ENCODE results near the gene CELSR1. TPM values are rescaled to one million over a fixed set of nuclear protein-coding genes. Genes with fewer than 3 reads are reported as not detected.

The CELSR1 gene
- total RNA-seq, 1 donor from 2014 or later = 32.9 TPM

DNA sequence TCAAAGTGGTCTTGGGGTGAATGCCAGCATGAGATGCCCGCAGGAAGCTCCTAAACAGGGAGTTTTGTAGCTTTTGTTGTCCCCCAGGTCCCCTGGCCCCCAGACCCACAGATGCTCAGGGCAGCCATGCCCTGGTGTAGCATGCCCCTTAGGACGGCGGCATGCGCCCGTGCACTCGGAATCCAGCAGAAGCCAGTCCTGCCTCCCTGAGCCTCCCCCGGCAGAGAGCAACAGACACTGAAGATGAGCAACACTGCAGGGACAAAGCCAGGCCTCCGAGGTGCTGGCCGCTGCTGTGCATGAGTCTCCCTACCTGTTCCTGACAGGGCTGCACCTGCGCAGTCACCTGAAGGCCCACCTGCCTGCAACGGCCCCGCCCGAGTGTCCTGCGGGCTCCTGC lies 142.8 kb downstream of the CELSR1 start:
- intact Hi-C loops (cut with DNase I) = no loop called here
- H3K4me1 ChIP-seq = no peaks in the 10 kb centered on the region
- peaks cover 0 to 7% of the 10 kb centered on the region in 2 donors for H3K36me3 ChIP-seq
- H3K4me3 ChIP-seq = no peak overlapping the region
- no peak for TF ChIP-seq POLR2AphosphoS5 (IDR thresholded peaks at IDR 0.05; ENCODE audit: insufficient read depth in 1 of 2, low read depth in 1 of 2)
- TF ChIP-seq POLR2A (IDR thresholded peaks at IDR 0.05) = no peak
- TF ChIP-seq, protein P1, sequence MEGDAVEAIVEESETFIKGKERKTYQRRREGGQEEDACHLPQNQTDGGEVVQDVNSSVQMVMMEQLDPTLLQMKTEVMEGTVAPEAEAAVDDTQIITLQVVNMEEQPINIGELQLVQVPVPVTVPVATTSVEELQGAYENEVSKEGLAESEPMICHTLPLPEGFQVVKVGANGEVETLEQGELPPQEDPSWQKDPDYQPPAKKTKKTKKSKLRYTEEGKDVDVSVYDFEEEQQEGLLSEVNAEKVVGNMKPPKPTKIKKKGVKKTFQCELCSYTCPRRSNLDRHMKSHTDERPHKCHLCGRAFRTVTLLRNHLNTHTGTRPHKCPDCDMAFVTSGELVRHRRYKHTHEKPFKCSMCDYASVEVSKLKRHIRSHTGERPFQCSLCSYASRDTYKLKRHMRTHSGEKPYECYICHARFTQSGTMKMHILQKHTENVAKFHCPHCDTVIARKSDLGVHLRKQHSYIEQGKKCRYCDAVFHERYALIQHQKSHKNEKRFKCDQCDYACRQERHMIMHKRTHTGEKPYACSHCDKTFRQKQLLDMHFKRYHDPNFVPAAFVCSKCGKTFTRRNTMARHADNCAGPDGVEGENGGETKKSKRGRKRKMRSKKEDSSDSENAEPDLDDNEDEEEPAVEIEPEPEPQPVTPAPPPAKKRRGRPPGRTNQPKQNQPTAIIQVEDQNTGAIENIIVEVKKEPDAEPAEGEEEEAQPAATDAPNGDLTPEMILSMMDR (IDR thresholded peaks at IDR 0.05) = no peak
- no peaks in the 10 kb centered on the region for H3K9me3 ChIP-seq
- H3K27ac ChIP-seq = no peak overlapping the region
- no peaks in the 10 kb centered on the region for H3K27me3 ChIP-seq
- no peak for DNase-seq (ENCODE audit: extremely low spot score in 2 of 2)

DNA sequence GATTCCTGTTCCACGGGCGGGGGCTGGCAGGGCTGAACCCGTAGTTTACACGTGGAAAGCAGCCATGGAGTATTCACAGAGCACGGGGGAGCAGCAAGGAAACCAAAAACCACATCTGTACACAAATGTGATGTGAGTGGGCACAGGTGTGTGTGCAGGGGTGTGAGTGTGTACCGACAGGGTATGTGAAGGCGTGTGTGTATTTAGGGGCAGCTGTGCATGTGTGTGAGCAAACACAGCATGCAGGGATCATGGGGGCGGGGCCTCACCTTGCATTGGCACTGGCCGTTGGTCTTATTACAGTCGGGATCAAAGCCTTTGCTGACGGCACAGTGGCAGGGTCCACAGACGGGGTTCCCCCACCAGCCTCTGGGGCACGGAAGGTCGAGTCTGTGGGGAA lies 143.5 kb downstream of the CELSR1 start:
- peaks cover 0 to 7% of the 10 kb centered on the region in 2 donors for H3K36me3 ChIP-seq

DNA sequence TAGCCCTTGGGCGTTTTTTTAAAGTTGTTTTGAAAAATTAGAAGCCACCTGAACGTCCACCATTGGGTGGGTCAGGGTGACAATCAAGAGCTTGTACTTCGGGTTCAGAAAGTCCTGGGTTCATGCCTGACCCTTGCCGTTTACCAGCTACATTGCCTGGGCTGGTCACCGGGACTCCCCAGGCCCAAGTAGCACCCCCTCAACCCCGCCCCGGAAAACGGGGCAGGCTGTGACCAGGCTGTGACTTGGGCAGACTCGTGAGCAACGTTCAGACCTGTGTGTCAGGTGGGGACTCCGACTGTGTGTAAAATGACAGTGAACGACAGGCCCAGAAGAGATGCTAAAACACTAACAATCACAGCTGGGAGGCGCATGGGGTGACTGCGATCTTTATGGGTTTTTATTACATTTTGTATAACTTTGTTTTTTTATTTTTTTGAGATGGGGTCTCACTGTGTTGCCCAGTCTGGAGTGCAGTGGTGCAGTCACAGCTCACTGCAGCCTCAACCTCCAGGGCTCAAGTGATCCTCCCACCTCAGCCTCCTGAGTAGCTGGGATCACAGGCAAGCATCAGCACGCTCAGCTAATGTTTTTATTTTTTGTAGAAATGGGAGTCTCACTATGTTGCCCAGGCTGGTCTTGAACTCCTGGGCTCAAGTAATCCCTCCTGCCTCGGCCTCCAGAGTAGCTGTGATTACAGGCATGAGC lies 145.1 kb downstream of the CELSR1 start:
- no peak overlapping the region for H3K27ac ChIP-seq
- no peaks in the 10 kb centered on the region for H3K27me3 ChIP-seq
- DNase-seq (ENCODE audit: extremely low spot score in 2 of 2) = no peak
- H3K9me3 ChIP-seq = no peaks in the 10 kb centered on the region
- intact Hi-C loops (cut with DNase I) = no loop called here
- H3K4me3 ChIP-seq = no peak overlapping the region
- H3K36me3 ChIP-seq = no peaks in the 10 kb centered on the region
- TF ChIP-seq POLR2A (IDR thresholded peaks at IDR 0.05) (no peak), POLR2AphosphoS5 (IDR thresholded peaks at IDR 0.05; ENCODE audit: insufficient read depth in 1 of 2, low read depth in 1 of 2) (no peak)
- TF ChIP-seq, protein P1 (IDR thresholded peaks at IDR 0.05) = no peak
- no peaks in the 10 kb centered on the region for H3K4me1 ChIP-seq

More for the DNA sequence above, 143.5 kb downstream of the CELSR1 start:
- Histone ChIP-seq H3K4me1 (no peaks in the 10 kb centered on the region), H3K9me3 (no peaks in the 10 kb centered on the region), H3K4me3 (no peak overlapping the region), H3K27ac (no peak overlapping the region), H3K27me3 (no peaks in the 10 kb centered on the region)
- TF ChIP-seq POLR2AphosphoS5 (IDR thresholded peaks at IDR 0.05; ENCODE audit: insufficient read depth in 1 of 2, low read depth in 1 of 2) (no peak), POLR2A (IDR thresholded peaks at IDR 0.05) (no peak)
- TF ChIP-seq, protein P1 (IDR thresholded peaks at IDR 0.05) = no peak
- no peak for DNase-seq (ENCODE audit: extremely low spot score in 2 of 2)
- intact Hi-C loops (cut with DNase I) = no loop called here

DNA sequence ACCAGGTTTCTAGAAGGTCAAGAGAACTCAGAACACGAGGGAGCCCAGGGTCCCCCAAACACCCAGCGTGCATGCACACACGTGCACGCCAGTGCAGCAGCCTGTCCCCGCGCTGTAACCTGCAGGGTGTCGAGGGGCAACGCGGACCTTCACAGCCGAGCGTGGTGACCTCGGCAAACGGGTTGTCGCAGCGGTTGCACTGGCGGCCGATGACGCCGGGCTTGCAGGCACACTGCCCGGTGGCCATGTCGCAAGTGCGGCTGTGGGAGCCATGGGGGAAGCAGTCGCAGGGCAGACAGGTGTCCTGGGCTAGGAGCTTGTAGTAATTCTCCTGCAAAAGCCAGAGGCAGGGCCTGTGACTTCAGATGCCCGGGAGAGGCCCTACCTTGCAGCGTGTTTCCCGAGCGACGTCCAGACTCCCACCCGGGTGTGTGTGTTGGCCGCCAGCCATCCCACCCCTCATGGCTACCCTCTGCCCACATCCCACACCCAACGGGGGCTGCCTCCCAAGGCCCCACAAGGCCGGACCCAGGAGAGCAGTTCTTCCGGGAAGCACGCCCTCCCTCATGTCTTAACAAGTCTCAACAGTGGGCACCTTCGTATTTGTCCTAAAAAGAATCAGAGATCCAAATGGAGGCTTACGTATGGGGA lies 145.8 kb downstream of the CELSR1 start:
- TF ChIP-seq POLR2AphosphoS5 (IDR thresholded peaks at IDR 0.05; ENCODE audit: insufficient read depth in 1 of 2, low read depth in 1 of 2) (no peak), POLR2A (IDR thresholded peaks at IDR 0.05) (no peak)
- TF ChIP-seq, protein P1 (IDR thresholded peaks at IDR 0.05) = no peak
- no peaks in the 10 kb centered on the region for H3K27me3 ChIP-seq
- no peaks in the 10 kb centered on the region for H3K9me3 ChIP-seq
- intact Hi-C loops (cut with DNase I) = no loop called here
- no peaks in the 10 kb centered on the region for H3K4me1 ChIP-seq
- H3K27ac ChIP-seq = no peak overlapping the region
- H3K36me3 ChIP-seq = no peaks in the 10 kb centered on the region
- no peak for DNase-seq (ENCODE audit: extremely low spot score in 2 of 2)
- H3K4me3 ChIP-seq = no peak overlapping the region

Measured in vagina (tissue), 2 donors.